GM18505 (cell line): ENCODE results near the gene BORCS5.

Experiments
- ATAC-seq: cut with Tn5 transposase; IDR thresholded peaks from one replicate; pipeline ENCODE4 v1.9.1; 2021; ENCODE audit not compliant: unreplicated experiment
- POLR2A ChIP-seq: IDR thresholded peaks from 4 replicates; pipeline ENCODE4 v1.6.1; 2011; ENCODE audit warnings: borderline replicate concordance; ENCODE audit not compliant: insufficient read depth, insufficient read length; ENCODE audit errors: extremely low read depth

The BORCS5 gene

DNA sequence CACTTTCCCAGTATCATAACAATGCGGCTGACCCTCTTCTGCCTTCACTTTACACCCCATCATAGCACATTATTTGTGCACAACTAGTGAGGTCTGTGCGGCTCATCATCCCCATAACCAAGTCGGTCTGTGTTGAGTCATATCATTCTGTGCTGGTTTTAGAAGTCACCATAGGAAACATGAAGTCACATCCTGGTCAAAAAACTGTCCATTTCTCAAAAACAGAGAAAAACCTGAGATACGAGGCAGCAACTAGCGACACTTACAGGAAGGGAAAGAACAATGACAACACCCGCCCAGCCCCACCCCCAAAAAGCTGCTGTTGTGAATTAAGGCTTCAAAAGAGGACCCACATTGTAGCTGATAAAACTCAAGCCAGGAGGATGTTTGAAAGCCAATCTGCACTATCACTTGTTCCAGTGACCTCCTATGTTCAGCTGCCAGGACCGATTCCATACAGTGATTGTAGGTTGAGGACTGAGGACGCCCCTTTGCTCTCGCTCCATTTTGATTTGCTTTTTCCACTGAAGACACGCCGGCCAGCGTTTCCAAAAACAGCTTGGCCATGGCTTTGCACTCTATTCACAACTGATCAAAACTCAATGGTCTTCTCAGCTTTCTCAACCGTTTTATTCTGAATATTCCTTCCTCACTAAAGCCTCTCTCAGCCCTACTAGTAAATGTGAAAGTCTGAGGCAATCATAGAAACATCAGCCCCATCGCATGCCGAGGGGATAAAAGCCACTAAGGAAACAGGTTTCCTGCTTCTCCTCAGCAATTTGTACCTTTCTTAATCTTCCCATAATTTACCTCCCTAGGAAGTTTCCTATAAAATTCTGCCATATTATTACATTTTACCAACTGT is 118.3 kb downstream of the BORCS5 start:
- TF ChIP-seq POLR2A, result peak; percentile 34
- ATAC-seq, result peak; percentile 91

DNA sequence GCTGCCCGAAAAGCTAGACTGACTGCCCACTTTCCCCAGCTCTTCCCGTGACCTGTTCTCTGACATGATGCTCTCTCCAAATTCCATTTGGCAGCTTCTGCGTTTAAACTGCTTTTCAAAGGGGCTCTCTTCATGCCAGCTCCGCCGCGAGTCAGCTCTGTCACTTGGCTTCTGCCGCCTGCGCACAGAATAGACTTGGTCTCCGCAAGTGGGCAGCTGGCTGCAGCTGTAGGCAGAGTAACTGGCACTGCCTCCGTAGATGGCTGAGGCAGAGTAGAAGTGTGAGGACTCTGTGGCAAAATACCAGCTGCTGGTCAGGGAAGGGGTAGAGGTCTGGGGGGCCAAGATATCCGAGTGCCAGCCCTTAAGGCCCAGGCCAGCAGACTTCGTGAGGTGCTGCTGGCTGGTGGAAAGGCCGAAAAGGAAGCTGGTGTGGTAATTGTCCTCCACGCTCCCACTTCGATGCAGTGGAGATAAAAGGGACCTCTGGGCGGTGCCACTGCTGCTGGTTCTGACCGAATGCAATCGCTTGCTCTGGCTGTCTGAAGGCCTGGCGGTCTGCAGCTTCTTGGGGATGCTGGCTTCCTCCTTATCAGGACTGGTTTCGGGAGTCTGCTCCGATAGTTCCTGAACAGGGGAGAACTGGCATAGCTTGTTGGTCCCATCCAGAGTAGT is 120.1 kb downstream of the BORCS5 start:
- TF ChIP-seq POLR2A, result no peak
- no peak for ATAC-seq

DNA sequence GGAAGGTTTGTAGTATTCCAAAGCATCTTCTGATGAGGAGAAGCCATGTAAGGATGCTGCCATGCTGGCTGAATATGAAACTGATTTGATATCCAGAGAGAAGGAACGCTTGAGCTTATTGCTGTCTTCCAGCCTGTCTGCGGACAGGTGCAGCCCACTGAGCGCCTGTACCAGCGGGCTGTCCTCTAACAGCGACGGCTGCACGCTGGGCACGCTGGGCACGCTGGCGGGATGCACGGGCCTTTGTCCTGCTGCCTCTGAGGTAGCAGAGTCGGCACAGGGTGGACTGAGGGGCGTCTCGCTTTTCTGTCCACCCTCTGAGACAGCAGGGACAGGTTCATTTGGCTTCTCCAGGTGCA is 120.6 kb downstream of the BORCS5 start:
- no peak for ATAC-seq
- TF ChIP-seq POLR2A, result no peak

DNA sequence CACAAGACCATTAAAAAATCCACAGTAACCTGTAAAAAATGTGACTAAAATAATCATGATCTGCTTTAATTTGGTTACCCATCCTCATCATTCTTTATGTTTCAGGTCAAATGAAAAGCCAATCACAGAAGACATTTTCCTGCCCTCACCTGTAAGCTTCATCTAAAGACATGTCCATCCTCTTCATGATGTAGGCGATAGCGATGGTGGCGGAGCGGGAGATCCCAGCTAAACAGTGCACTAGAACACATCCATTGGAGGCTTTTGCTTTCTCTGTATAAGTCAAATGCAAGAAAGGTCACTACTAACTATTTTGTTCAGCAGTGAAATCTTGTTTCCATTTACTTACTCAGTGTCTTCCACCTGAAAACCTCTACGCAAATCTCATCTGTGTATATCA is 123.2 kb downstream of the BORCS5 start:
- TF ChIP-seq POLR2A, result no peak
- no peak for ATAC-seq

DNA sequence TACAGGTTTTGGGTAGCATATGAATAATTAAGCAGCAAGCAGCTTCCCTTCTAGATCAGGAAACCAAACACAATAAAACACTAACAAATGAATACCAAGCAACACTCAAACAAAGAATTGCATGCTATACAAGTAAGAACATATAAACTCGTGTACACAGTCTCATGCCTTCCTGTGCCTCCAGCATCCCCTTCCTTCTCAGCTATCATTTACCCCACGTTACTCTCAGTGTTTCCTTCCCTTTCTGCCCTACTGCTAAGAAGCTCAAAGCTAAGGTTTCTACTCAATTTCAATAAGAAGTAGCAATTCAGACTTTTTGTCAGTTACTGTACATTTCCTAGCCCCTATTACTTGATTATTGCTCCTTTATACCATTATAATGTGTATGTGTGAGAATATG is 124.8 kb downstream of the BORCS5 start:
- TF ChIP-seq POLR2A, result no peak
- ATAC-seq, result no peak

DNA sequence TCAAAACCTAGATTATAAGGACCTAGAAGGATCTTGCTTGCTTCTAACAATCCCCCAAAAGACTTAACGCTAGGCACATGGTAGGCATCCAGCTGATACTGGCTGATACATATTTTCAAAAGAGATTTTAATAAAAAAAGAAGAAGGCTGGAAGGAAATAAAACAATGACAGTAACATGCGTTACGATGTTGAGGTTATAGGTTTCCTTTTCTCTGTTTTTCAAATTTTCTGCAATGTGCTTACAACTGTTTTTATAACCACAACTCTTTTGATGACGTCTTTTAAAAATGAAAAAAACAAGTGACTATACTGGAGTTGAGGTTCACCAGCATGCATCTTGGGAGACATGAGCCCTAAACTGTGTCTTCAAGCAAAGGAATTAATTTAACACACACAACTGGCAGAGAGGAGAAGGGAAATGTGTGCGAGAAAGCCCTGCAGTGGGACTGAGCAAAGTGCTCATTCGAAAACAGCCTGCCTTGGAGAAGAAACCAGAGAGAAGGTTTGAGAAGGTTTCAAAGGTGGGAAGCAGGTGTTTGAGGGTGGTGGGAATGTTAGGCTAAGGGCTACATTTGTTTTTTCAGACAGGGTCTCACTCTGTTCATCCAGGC is 125.4 kb downstream of the BORCS5 start:
- no peak for ATAC-seq

DNA sequence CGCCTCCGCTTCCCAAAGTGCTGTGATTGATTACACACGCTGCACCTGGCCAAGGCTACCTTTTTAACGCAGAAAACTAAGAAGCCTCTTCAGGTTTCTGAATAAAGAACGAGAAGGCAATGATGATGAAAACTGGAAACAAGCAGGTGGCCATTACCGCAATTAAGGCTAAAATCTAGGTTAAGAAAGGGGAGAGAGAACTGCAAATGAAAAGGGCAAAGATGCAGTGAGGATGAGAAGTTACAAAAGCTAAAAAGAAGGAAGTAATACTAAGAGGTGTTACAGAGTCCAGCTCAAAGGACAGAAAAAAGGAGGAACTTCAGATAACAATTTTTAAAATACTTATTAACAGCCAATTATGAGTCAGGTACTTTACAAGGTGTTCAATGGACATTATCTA is 126.1 kb downstream of the BORCS5 start:
- no peak for TF ChIP-seq POLR2A
- ATAC-seq, result no peak

More for the DNA sequence above, 125.4 kb downstream of the BORCS5 start:
- TF ChIP-seq POLR2A, result no peak

DNA sequence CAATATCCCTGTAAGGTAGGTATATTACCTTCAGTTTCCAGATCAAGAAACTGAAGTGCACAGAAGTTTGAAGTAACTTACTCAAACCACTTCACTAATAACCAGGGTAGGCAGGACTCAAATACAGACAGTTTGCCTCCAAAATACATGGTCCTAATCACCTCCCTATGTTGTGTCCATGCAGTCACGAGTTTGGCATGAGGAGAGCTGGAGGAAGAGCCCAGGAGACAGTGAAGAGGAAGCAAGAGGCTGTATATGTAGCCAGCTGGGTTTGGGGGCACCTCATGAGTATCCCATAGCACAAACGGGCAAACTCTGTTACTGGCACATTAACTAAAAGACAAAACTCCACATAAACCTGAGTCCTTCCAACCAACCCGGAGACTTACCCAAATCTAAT is 126.6 kb downstream of the BORCS5 start:
- no peak for TF ChIP-seq POLR2A
- ATAC-seq, result no peak

DNA sequence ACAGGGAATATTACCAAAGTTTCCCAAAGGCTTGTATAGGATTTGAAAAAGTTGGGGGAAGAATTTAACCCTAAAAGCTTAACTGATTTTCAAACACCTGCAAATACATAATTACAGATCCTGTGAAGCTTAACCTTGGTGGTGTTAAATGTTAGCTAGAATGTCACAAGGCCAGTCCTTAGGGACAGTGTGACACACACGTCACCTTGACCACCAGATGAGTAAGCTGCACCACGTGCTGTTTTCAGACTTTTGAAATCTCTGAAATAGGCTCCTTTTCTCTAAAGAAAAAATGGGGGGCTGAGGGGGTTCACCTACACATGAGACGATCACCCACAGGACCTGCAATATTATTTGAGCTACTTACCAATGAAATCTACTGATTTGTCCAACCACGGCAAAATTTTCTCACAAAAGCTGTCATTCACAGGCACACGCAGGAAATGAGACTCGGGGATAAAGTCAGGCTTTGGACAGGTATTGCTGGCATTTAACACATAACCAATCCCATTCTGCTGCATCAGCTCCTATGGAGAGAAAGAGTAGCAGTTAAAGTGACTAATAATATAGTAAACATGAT is 129.9 kb downstream of the BORCS5 start:
- no peak for TF ChIP-seq POLR2A
- ATAC-seq, result peak; percentile 48

DNA sequence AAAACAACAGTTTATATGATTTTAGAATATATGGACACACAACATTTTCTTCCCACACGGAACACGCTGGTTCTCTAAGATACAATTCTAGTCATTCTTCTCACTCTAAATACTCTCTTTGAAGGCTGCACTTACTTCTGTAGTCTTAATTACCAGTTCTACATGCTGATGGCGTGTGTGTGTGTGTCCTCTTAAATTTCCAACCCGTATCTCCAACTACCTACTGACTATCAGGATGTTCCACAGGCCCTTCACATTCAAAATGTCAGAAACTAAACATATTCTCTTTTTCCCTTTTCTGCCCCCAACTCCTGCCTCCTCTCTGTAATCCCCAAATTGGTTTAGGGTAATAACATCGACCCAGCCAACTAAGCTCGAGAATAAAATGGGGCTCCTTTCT is 130.6 kb downstream of the BORCS5 start:
- TF ChIP-seq POLR2A, result no peak
- no peak for ATAC-seq

DNA sequence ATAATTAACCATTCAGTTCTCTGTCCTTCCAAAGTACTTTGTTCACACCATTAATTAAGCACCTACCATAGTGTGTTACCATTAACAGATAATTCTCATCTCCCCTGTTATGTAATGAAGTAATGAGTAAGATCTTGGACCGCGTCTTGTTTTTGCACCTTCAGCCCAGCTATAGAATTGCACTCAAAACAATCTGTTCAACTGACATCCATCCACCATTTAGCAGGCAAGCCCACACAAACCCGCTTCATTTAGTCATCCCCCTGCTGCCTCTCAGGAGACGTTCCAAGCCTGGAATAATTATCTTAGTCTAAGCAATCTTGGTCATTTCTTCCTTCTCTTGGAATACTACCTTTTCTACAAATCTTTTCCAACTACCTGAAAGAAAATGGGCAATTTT is 131.4 kb downstream of the BORCS5 start:
- no peak for ATAC-seq
- no peak for TF ChIP-seq POLR2A

DNA sequence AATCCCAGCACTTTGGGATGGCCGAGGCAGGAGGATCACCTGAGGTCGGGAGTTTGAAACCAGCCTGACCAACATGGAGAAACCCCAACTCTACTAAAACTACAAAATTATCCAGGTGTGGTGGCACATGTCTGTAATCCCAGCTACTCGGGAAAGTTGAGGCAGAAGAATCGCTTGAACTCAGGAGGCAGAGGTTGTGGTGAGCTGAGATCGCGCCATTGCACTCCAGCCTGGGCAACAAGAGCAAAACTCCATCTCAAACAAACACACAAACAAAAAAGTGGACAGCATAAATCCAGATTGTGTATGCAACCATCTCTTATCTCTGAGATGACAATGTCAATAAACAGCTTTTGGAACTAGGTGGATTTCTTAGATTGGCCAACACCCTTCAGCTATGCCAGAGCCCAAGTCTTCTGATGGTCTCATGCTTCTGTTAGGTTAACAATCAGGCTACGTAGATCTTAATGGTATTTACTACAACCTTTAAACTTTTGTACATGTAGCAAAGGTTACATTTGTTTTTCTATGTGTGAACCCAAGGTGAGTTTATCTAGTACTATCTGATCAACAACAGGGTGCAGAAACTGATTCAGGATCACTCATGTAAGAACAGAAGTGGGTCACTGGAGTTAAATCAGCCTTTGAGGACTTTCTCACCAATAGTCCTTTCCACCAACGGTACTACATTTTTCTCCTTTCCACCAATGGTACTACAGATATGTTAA is 132.1 kb downstream of the BORCS5 start:
- ATAC-seq, result no peak
- no peak for TF ChIP-seq POLR2A

DNA sequence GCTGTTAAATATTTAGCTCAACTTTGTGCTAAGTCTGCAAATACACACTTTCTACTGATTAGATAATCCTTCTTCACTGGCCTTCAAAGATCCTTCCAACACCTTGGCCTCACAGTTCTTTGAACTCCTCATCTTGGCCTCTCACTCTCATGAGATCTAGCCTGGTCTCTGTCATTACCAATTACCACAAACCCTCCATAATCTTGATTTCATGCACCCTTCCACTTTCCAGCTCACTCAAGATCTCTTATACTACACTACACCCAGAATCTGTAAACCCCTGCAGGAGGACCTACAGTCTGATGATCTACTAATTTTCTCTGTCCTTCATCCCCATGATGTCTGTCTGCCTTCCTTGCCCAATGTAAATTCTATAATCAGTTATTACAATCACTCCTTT is 134.7 kb downstream of the BORCS5 start:
- ATAC-seq, result no peak
- TF ChIP-seq POLR2A, result no peak
